NCI-H82 treated with DMSO at 0.1 percent for 48 hours (cell line): Measurements from ENCODE around the gene SLC4A9.

Experiments
- DNase-seq: peaks from one replicate; lab custom pipeline; 2025; ENCODE audit not compliant: unreplicated experiment; lab: John Stamatoyannopoulos, UW

Gene SLC4A9

GRCh38 chr5:140360101-140360500 is at the start of gene SLC4A9:
SLC4A9 (plus strand) TSS chr5:140360194; CDS start chr5:140360237, 43 bp downstream.
- DNase-seq = no peak

- no peak for DNase-seq
These were observed 49.6 kb upstream of the SLC4A9 start for GRCh38 chr5:140310434-140310833.

- DNase-seq = no peak
These were observed 49.0 kb upstream of the SLC4A9 start for GRCh38 chr5:140311011-140311467.

- DNase-seq = no peak
These were observed 47.8 kb upstream of the SLC4A9 start for GRCh38 chr5:140312067-140312790.

- no peak for DNase-seq
These were observed 47.2 kb upstream of the SLC4A9 start for GRCh38 chr5:140312791-140313189.

GRCh38 chr5:140317859-140318258 is 42.1 kb upstream of the SLC4A9 start:
- DNase-seq = no peak

GRCh38 chr5:140318792-140319191 is 41.2 kb upstream of the SLC4A9 start:
- DNase-seq = no peak

- no peak for DNase-seq
These were observed 40.2 kb upstream of the SLC4A9 start for GRCh38 chr5:140319833-140320232.

GRCh38 chr5:140321796-140322195 is 38.2 kb upstream of the SLC4A9 start:
- no peak for DNase-seq

- no peak for DNase-seq
These were observed 37.0 kb upstream of the SLC4A9 start for GRCh38 chr5:140322751-140323731.

- DNase-seq = no peak
These were observed 35.9 kb upstream of the SLC4A9 start for GRCh38 chr5:140324041-140324600.

- no peak for DNase-seq
These were observed 35.3 kb upstream of the SLC4A9 start for GRCh38 chr5:140324617-140325241.

- DNase-seq = no peak
These were observed 34.5 kb upstream of the SLC4A9 start for GRCh38 chr5:140325486-140325885.

- no peak for DNase-seq
These were observed 32.4 kb upstream of the SLC4A9 start for GRCh38 chr5:140327589-140327988.

- DNase-seq = no peak
These were observed 31.8 kb upstream of the SLC4A9 start for GRCh38 chr5:140328036-140328764.

GRCh38 chr5:140329739-140330481 is 30.1 kb upstream of the SLC4A9 start:
- DNase-seq = no peak

GRCh38 chr5:140331638-140332037 is 28.4 kb upstream of the SLC4A9 start:
- DNase-seq = no peak

- no peak for DNase-seq
These were observed 23.6 kb upstream of the SLC4A9 start for GRCh38 chr5:140336388-140336787.

GRCh38 chr5:140337880-140338279 is 22.1 kb upstream of the SLC4A9 start:
- no peak for DNase-seq

GRCh38 chr5:140338336-140338735 is 21.7 kb upstream of the SLC4A9 start:
- no peak for DNase-seq
